AG04449 (cell line): ENCODE results near the gene GFER.

Experiments
- CTCF ChIA-PET: fragments of 350-600 bp; formaldehyde crosslinking; extraction: SDS; loops from one replicate; lab custom pipeline; 2021; ENCODE audit warnings: antibody characterized with exemption; lab: Yijun Ruan, JAX
- POLR2A ChIA-PET: fragments of 400-600, 350-600 bp; formaldehyde crosslinking; extraction: SDS; loops from one replicate; lab custom pipeline; 2020; ENCODE audit warnings: antibody characterized with exemption, inconsistent platforms; lab: Yijun Ruan, JAX
- DNase-seq: peaks from one replicate; pipeline ENCODE4 v3.0.0-alpha.2; 2010; ENCODE audit warnings: low read depth, low spot score
- H3K4me3 ChIP-seq: 2 replicates; pipeline ENCODE4 v1.5.1; 2011; ENCODE audit warnings: low read depth, mild to moderate bottlenecking, control low read depth, low read length
- TF ChIP-seq, protein P1 (sequence below): IDR thresholded peaks from one replicate; pipeline ENCODE4 v1.5.1; 2011; ENCODE audit warnings: mild to moderate bottlenecking, moderate library complexity, low read length, control low read depth, inconsistent platforms; ENCODE audit not compliant: insufficient read depth; ENCODE audit errors: missing control alignments

The GFER gene

DNA sequence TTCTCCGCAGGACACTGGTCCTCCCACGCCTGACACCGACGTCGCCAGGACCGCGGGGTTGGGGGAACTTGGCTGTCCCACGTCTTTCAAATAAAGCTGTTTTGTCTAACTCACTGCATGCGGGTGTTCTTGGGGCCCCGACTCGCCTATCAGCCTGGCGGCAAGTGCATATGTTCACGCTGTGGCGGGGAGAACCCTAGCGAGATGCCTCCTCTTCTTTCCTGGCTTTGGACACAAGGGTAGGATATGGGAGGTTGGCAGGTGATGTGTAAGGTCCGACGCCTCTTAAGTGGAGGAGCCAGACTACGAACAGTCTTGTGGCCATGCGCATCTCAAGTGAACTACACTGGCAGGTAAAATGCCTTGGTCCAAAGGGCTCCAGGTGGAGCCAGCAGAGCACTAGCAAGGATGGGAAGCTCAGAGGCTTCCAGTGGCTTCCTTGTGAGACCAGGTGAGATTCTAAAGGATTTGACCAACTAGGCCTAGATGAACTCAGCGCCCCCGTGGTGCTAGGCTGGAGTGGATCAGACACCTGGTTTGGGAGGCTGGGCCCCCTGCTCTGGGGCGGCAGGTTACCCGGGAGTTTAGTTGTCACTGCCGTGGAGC is 18.5 kb upstream of the GFER start:
- POLR2A ChIA-PET, result interaction anchor here (0.6 to 2.3 kb wide), 29 partner anchors 12 to 225 kb away, joined by 3 to 45 read pairs (median 4); partner anchors contain the start of genes FAHD1, GFER, HAGH and MSRB1
- peak overlapping the region; percentile 92 for H3K4me3 ChIP-seq
- CTCF ChIA-PET, result interaction anchor here (1.2 to 2.4 kb wide), 2 partner anchors 19 to 175 kb away, joined by 3 to 12 read pairs; no protein-coding TSS in a partner anchor
- DNase-seq, result no peak
- TF ChIP-seq, protein P1, sequence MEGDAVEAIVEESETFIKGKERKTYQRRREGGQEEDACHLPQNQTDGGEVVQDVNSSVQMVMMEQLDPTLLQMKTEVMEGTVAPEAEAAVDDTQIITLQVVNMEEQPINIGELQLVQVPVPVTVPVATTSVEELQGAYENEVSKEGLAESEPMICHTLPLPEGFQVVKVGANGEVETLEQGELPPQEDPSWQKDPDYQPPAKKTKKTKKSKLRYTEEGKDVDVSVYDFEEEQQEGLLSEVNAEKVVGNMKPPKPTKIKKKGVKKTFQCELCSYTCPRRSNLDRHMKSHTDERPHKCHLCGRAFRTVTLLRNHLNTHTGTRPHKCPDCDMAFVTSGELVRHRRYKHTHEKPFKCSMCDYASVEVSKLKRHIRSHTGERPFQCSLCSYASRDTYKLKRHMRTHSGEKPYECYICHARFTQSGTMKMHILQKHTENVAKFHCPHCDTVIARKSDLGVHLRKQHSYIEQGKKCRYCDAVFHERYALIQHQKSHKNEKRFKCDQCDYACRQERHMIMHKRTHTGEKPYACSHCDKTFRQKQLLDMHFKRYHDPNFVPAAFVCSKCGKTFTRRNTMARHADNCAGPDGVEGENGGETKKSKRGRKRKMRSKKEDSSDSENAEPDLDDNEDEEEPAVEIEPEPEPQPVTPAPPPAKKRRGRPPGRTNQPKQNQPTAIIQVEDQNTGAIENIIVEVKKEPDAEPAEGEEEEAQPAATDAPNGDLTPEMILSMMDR, result no peak

DNA sequence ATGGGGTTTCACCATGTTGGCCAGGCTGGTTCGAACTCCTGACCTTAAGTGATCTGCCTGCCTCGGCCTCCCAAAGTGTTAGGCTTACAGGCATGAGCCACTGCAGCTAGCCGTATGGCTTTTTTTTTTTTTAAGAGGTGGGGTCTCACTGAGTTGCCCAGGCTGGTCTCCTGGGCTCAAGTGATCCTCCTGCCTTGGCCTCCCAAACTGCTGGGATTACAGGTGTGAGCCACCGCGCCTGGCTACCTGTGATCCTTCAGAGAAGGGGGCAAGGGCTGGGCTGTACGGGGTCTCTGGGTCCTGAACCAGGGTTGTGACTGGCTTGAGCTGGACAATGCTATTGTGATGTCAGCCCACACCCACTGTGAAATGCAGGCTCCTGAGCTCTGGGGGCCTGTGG is 17.5 kb upstream of the GFER start, which contains the start of gene RNF151:
Gene RNF151 (plus strand): TSS at position 397 of the 400 bp plus-strand sequence. CDS start 26 bp downstream, outside the sequence.
- TF ChIP-seq, protein P1, result no peak
- ChIA-PET POLR2A (no interaction called here), CTCF (interaction anchor here (1.6 to 2.4 kb wide), 2 partner anchors 37 to 174 kb away, joined by 5 to 12 read pairs; no protein-coding TSS in a partner anchor)
- DNase-seq, result no peak
- peak within 1 kb of the TSS; percentile 92 for H3K4me3 ChIP-seq

DNA sequence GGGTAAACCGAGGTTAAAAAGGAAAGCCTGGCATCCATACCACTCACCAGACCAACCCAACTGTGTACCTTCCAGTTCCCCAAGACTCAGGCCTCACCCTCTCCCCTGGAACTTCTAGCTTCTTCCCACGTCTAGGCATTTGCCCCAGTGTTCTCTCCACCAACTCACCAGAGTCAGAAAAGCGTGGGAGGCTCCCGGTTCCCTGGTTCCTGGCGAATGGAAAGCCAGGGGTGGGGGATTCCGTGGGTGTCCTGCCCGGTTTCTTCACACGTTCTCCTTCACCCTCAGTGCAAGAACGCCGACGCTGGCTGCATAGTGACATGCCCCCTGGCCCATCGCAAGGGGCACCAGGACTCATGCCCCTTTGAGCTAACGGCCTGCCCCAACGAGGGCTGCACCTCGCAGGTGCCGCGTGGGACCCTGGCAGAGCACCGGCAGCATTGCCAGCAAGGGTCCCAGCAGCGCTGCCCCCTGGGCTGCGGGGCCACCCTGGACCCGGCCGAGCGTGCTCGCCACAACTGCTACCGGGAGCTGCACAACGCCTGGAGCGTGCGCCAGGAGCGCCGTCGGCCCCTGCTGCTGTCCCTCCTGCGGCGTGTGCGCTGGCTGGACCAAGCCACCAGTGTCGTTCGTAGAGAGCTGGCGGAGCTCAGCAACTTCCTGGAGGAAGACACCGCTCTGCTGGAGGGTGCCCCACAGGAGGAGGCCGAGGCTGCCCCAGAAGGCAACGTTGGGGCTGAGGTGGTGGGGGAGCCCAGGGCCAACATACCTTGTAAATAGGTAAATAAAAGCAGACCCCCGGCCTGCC is 15.6 kb upstream of the GFER start:
- no peak overlapping the region for H3K4me3 ChIP-seq
- no peak for DNase-seq
- TF ChIP-seq, protein P1, result no peak
- ChIA-PET CTCF (interaction anchor here (2.5 kb wide), 1 partner anchor 172 kb away, joined by 5 read pairs; no protein-coding TSS in a partner anchor), POLR2A (interaction anchor here (1.1 kb wide), 1 partner anchor 187 kb away, joined by 3 read pairs; the partner anchor contains the start of gene TRAF7)

DNA sequence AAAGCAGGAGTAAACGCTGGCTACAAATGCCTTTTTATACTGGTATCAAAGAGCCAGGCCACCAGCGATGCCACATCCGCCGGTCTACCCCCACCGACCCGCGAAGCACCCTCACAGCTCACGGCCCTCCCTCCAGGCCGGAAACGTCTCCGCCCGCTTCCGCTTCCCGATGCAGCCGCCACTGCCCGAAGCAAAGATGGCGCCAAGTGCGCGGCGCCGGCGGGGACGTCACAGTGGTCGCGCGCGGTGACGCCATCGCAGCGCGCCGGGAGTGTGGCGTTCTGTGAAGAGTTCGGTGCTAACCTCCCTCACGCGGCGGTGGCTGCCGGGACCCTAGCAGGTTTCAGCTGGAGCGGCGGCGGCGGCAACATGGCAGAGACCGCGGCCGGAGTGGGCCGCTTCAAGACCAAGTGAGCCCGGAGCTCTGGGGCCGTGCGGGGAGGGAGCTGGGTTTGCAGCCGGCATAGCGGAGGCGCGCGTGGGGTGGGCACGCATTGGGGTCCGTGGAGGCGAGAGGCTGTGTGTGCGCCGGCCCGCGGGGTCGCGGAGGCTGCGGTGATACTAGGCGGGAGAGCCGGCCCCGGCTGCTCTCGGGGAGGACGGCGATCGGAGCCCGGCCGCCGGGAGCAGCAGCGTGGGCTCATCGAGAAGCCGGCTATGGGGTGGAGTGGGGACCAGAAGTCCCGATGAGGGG is 12.1 kb upstream of the GFER start, which contains the start of gene TBL3:
Gene TBL3 (plus strand): TSS at position 258 of the 694 bp plus-strand sequence. CDS start 112 bp downstream, at position 370.
- TF ChIP-seq, protein P1, result no peak
- peak within 1 kb of the TSS; percentile 85 for H3K4me3 ChIP-seq
- DNase-seq, result peak; percentile 49
- ChIA-PET CTCF (interaction anchor here (1.1 to 1.4 kb wide), 4 partner anchors 9 to 168 kb away, joined by 4 to 5 read pairs (median 5); partner anchors contain the start of gene NOXO1), POLR2A (interaction anchor here (0.8 to 3.1 kb wide), 4 partner anchors 10 to 184 kb away, joined by 4 to 20 read pairs (median 12); partner anchors contain the start of genes NDUFB10, NOXO1 and TRAF7)

DNA sequence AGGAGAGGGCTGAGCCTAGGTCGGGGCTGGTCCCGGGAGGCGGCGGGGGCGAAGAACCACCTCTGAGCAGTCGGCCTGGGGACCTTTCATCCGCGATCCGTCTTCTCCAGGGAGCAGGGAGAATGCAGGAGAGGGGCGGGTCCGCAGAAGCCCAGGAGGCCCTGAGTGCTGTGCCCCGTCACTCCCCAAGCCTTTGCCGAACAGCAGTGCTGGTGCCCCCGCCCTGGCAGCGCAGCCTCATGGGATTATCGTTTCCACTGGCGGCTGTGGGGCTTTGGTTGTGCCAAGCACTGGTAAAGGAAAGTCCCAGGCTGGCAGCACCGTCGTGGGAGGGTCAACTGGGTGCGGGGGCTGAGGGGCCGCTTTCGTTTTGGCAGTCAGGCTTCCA is 11.5 kb upstream of the GFER start:
- POLR2A ChIA-PET, result interaction anchor here (1.8 to 3.1 kb wide), 3 partner anchors 10 to 183 kb away, joined by 9 to 20 read pairs (median 14); partner anchors contain the start of genes NDUFB10, NOXO1 and TRAF7
- peak overlapping the region; percentile 85 for H3K4me3 ChIP-seq
- TF ChIP-seq, protein P1, result no peak
- CTCF ChIA-PET, result interaction anchor here (1.4 to 1.7 kb wide), 2 partner anchors 10 kb away, joined by 5 to 7 read pairs; no protein-coding TSS in a partner anchor
- DNase-seq, result no peak
